Naive thymus-derived CD8-positive, alpha-beta T cell (primary cell): ENCODE measurements around the gene SAA4. TPM values are rescaled to one million over a fixed set of nuclear protein-coding genes. Genes with fewer than 3 reads are reported as not detected.
"Not testable (repeated sequence)": the region's sequence is repeated elsewhere in the genome, so short reads cannot be mapped to it uniquely, and the experiment has no call there.

ENCODE experiments used
- ATAC-seq, 2 donors: fragments of 150-1000 bp; cut with Tn5 transposase in 1 of 2; sonication (Bioruptor Pico), chemical (Tn5 transposase) in 1 of 2; 1 replicate in 1 of 2; 2 replicates in 1 of 2; pipeline ENCODE4 v1.10.0; 2021; ENCODE audit warnings: mild to moderate bottlenecking in 2 of 2, moderate library complexity in 2 of 2
- POLR2A ChIA-PET: fragments of 350-600 bp; sonication (Branson Sonifier 250); formaldehyde crosslinking; loops from one replicate; lab custom pipeline; 2021; ENCODE audit warnings: antibody characterized with exemption; lab: Charles Lee
- DNase-seq, 10 donors: peaks; one replicate each; pipeline versions ENCODE4 v3.0.0 to v3.0.0-alpha.2; 2020 to 2022
- H3K27ac Mint-ChIP-seq, 10 donors: one replicate each; pipeline ENCODE4 v1.8.0; 2020 to 2022; ENCODE audit warnings: mild to moderate bottlenecking in 10 of 10, mixed read lengths in 10 of 10, moderate library complexity in 4 of 10, inconsistent platforms in 1 of 10
- H3K27me3 Mint-ChIP-seq, 5 donors: one replicate each; pipeline ENCODE4 v1.8.0; 2021 to 2022; ENCODE audit warnings: mixed read lengths in 5 of 5
- H3K36me3 Mint-ChIP-seq, 3 donors: one replicate each; pipeline ENCODE4 v1.8.0; 2020 to 2022; ENCODE audit warnings: mixed read lengths in 3 of 3, mild to moderate bottlenecking in 2 of 3, inconsistent platforms in 1 of 3
- H3K4me1 Mint-ChIP-seq, 4 donors: one replicate each; pipeline ENCODE4 v1.8.0; 2021 to 2022; ENCODE audit warnings: mixed read lengths in 4 of 4
- H3K4me3 Mint-ChIP-seq, 10 donors: one replicate each; pipeline ENCODE4 v1.8.0; 2020 to 2022; ENCODE audit warnings: mild to moderate bottlenecking in 10 of 10, mixed read lengths in 10 of 10, moderate library complexity in 6 of 10, inconsistent platforms in 1 of 10
- H3K9me3 Mint-ChIP-seq, 9 donors: one replicate each; pipeline ENCODE4 v1.8.0; 2020 to 2022; ENCODE audit warnings: mixed read lengths in 9 of 9, mild to moderate bottlenecking in 3 of 9, inconsistent platforms in 1 of 9, moderate library complexity in 1 of 9
- polyA plus RNA-seq, 3 donors: library from polyadenylated mRNA; unstranded; fragments of 300-500 nt; fragmentation: Illumina TruSeq; gene quantifications; one replicate each; pipeline ENCODE4 v1.2.3, GENCODE V29; 2021
- total RNA-seq, 8 experiments: library from RNA in 2 of 8; stranded (reverse) in 2 of 8; gene quantifications; one replicate each; pipeline ENCODE4 v1.2.3 and lab custom pipeline; 2021 to 2026

The SAA4 gene, protein sequence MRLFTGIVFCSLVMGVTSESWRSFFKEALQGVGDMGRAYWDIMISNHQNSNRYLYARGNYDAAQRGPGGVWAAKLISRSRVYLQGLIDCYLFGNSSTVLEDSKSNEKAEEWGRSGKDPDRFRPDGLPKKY
- not detected for total RNA-seq
- not detected for polyA plus RNA-seq
- 0 reads per million in 6 experiments for total RNA-seq (lab: John Stamatoyannopoulos, UW)

DNA sequence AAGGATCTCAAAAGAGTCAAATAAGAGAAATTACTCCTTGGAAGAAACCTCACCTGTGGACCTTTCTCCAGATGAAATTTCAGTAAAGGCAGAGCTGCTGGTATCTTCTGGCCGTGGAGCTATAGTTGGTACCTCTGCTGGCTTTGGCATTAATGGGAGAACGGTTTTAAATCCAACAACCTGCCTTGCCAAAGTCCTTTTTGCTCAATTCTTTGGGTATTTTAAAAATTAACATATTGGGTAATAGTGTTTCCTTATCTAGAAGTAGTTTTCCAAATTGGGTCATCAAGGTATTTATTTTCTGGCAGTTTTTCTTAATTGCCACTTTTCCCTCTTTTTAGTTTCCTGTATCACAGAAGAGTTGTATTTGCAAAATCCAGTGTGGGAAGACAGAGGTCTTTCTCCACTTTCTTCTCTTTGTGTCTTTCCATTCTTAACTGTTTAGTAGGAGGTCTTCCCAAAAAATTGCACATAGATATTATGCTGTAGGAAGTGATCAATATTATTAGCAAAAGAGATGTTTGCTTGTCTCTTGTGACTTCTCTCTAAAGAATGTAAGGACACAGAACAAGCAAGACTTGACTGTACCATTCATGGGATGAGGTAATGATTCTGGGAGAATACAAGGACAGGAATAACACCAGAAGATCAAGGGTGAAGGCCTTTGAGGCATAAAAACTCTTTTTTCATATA is at the start of gene SAA4:
TSS of gene SAA4 (minus strand) at position 139 of the 693 bp plus-strand sequence. CDS start 876 bp downstream, outside the sequence.
- POLR2A ChIA-PET: no interaction called here
- Mint-ChIP-seq H3K4me3 (no peak within 1 kb of the TSS), H3K9me3 (no peaks in the 10 kb centered on the region), H3K4me1 (no peaks in the 10 kb centered on the region), H3K27me3 (peaks cover 17 to 62% (median 24%) of the 10 kb centered on the region in 5 donors), H3K36me3 (peaks cover 0 to 10% (median 0%) of the 10 kb centered on the region in 3 donors), H3K27ac (no peak within 1 kb of the TSS)
- DNase-seq (no peak), ATAC-seq (no peak)

DNA sequence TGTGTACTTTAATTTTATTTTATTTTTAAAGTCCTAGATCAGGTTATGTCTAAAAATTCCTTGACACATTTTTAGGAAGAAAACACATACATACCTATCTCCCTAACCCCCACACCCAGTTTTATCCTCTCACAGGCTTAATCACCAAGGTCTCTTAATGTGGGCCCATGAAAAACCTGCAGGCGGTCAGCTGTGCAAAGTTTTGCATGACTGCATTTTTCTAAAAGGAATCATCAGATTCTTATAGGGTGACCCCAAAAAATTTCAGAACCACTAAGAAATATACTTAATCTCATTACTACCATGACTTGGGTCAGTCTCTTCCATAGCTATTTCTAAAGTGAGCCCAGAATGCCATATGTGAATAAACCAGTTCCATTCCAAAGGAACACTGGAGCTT is 49.2 kb upstream of the SAA4 start:
- DNase-seq (no peak), ATAC-seq (no peak)
- no peaks in the 10 kb centered on the region for H3K9me3 Mint-ChIP-seq
- POLR2A ChIA-PET: no interaction called here
- peaks cover 0 to 84% (median 34%) of the 10 kb centered on the region in 3 donors for H3K36me3 Mint-ChIP-seq
- H3K27ac Mint-ChIP-seq: no peak overlapping the region
- H3K4me3 Mint-ChIP-seq: no peak overlapping the region
- peaks cover 0 to 10% (median 3%) of the 10 kb centered on the region in 4 donors for H3K4me1 Mint-ChIP-seq
- no peaks in the 10 kb centered on the region for H3K27me3 Mint-ChIP-seq

DNA sequence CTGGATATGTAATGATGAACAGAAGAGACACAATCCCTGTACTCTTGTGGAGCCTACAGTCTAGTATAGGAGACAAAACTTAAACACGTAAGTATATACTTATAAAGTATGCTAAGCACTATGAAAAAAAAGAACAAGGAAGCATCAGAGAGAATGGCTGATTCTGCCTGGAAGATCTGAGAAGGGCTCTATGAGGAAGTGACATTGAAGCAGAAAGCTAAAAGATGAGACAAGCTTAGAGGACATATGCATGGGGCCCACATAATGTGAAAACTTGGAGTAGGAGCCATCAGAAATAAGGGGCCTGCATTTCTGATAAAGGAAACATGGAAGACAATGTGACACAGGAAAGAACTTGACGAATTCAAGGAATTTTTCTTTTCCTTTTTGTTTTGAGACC is 46.0 kb upstream of the SAA4 start:
- no peak for ATAC-seq
- no peaks in the 10 kb centered on the region for H3K27me3 Mint-ChIP-seq
- POLR2A ChIA-PET: no interaction called here

DNA sequence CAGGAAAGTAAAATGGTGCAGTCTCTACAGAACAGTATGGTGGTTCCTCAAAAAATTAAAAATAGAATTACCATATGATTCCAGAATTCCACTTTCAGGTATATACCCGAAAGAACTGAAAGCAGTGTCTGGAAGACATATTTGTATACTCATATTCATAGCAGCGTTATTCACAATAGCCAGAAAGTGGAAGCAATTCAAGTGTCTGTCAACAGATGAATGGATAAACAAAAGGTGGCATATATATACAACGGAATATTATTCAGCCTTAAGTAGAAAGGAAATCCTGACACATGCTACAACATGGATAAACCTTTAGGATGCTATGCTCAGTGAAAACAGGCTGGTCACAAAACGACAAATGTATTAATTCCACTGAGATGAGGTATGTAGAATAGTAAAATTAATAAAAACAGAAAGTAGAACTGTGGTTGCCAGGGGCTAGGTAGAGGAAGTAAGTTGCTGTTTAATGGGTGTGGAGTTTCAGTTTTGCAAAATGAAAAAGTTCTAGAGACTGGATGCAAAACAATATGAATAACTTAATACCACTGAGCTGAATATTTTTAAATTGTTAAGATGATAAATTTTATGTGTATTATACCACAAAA is 43.9 kb upstream of the SAA4 start:
- ATAC-seq (no peak), DNase-seq (no peak)

More for the DNA sequence above, 46.0 kb upstream of the SAA4 start:
- Mint-ChIP-seq H3K4me3 (no peak overlapping the region), H3K36me3 (peaks cover 0 to 84% (median 35%) of the 10 kb centered on the region in 3 donors), H3K27ac (peak overlapping the region in 7 of 10 donors; percentile 1 to 77 (median 24)), H3K9me3 (no peaks in the 10 kb centered on the region), H3K4me1 (peaks cover 0 to 20% (median 3%) of the 10 kb centered on the region in 4 donors)
- no peak for DNase-seq

DNA sequence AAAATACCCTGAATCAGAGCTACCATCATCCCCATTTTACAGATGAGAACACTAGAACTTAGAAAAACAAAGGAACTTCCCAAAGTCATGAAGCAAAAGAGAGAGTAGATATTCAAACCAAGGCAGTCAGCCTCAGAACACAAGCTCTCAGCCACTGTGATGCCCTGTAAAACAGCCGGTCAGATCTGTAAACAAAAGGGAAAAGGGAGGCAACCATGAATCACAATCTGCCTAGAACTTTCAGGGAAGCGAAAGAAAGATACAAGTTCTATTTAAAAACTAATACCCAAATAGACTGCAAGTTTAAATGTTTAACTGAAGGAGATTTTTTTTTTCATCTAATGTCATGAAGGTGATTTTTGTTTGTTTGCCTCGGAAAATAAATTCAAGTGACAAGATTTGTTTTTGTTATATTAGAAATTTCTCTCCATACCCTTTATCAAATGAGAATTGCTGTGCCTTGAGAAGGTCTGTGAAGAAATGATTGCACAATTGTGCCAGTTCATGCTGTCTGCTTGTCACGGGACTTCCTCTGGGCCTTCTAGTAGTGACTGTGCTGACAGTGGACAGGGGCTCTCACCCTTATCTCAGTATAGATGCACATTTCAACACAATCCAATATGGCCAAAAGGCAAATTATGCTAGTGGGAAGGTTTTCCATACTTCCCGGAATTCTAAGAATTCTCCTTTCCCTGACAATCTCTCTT is 41.1 kb upstream of the SAA4 start:
- Mint-ChIP-seq H3K4me1 (peaks cover 0 to 20% (median 0%) of the 10 kb centered on the region in 4 donors), H3K36me3 (peaks cover 0 to 46% (median 18%) of the 10 kb centered on the region in 3 donors), H3K27ac (peak overlapping the region in 4 of 10 donors; percentile 1 to 57 (median 12)), H3K4me3 (no peak overlapping the region), H3K27me3 (no peaks in the 10 kb centered on the region), H3K9me3 (no peaks in the 10 kb centered on the region)
- ATAC-seq (no peak), DNase-seq (no peak)
- POLR2A ChIA-PET: no interaction called here

More for the DNA sequence above, 43.9 kb upstream of the SAA4 start:
- Mint-ChIP-seq H3K4me3 (peak overlapping the region in 3 of 10 donors; percentile 27 to 70 (median 37)), H3K27me3 (no peaks in the 10 kb centered on the region), H3K27ac (peak overlapping the region in 6 of 10 donors; percentile 45 to 89 (median 75)), H3K9me3 (no peaks in the 10 kb centered on the region), H3K4me1 (peaks cover 0 to 20% (median under 1%) of the 10 kb centered on the region in 4 donors), H3K36me3 (peaks cover 0 to 67% (median 24%) of the 10 kb centered on the region in 3 donors)
- POLR2A ChIA-PET: no interaction called here

DNA sequence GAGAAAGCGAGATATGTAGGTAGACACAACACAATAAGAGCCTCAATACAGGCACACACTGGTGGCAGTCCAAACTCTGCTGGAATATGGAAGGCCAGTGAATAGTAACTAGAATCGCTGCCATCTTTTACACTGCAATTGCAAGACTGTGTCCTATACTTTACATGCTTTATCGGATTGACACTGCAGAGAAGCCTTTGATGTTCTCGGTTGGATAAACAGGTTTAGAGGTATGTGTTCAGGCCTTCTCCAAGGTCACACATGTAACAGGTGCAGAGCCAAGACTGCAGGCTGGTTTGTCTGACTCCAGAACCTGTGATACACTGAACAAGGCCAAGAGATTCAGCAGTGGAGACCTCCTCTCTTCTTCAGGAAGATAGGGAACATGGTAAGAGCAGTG is 34.6 kb upstream of the SAA4 start:
- DNase-seq: no peak
- H3K9me3 Mint-ChIP-seq: no peaks in the 10 kb centered on the region
- peaks cover 0 to 3% (median under 1%) of the 10 kb centered on the region in 4 donors for H3K4me1 Mint-ChIP-seq
- ATAC-seq: no peak
- peaks cover 0 to 6% (median 3%) of the 10 kb centered on the region in 3 donors for H3K36me3 Mint-ChIP-seq
- POLR2A ChIA-PET: no interaction called here
- H3K4me3 Mint-ChIP-seq: no peak overlapping the region
- no peak overlapping the region for H3K27ac Mint-ChIP-seq
- no peaks in the 10 kb centered on the region for H3K27me3 Mint-ChIP-seq

DNA sequence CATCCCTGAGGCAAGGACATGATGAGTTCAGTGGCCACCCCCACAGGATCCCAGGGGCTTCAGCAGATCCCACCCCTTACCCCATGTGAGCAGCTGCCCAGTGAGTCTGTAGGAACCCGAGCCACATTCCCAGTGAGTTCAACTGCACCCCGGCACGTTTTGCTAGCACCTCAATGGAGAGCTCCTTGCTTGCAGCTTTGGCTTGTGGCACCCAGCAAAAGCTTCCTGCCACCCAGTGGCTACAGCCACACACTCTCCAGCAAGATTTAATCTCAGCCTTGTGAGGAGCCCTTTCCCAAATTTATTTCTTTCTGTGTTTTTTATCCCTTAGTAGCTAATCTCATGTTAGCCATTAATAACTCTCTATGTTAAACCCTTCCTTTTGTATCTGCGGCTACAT is 33.5 kb upstream of the SAA4 start:
- Mint-ChIP-seq H3K36me3 (peaks cover 0 to 3% (median under 1%) of the 10 kb centered on the region in 3 donors), H3K9me3 (no peaks in the 10 kb centered on the region), H3K27me3 (no peaks in the 10 kb centered on the region), H3K27ac (peak overlapping the region in 1 of 10 donors; percentile 24), H3K4me3 (no peak overlapping the region), H3K4me1 (peaks cover 0 to 3% (median under 1%) of the 10 kb centered on the region in 4 donors)
- no peak for ATAC-seq
- no peak for DNase-seq
- POLR2A ChIA-PET: no interaction called here

DNA sequence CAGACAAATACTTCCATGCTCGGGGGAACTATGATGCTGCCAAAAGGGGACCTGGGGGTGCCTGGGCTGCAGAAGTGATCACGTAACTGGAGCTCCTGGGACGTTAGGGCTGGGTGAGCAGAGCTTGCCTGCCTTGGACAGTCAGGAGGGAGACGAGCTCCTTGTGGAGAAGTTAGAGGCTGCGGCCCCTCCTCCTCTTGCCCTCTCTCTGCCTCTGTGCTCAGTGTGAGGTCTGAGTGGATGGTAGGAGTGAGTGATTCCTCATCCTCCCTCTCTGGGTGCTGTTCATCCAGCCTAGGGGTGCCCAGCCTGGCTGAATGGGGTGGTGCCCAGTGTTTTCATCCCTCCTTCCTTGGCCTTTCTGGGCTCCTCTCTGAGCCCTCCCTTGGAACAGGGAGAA is 32.6 kb upstream of the SAA4 start:
- H3K4me1 Mint-ChIP-seq, H3K4me3 Mint-ChIP-seq, ATAC-seq, H3K27ac Mint-ChIP-seq, H3K27me3 Mint-ChIP-seq, POLR2A ChIA-PET, H3K9me3 Mint-ChIP-seq, DNase-seq, H3K36me3 Mint-ChIP-seq: not testable (repeated sequence)

DNA sequence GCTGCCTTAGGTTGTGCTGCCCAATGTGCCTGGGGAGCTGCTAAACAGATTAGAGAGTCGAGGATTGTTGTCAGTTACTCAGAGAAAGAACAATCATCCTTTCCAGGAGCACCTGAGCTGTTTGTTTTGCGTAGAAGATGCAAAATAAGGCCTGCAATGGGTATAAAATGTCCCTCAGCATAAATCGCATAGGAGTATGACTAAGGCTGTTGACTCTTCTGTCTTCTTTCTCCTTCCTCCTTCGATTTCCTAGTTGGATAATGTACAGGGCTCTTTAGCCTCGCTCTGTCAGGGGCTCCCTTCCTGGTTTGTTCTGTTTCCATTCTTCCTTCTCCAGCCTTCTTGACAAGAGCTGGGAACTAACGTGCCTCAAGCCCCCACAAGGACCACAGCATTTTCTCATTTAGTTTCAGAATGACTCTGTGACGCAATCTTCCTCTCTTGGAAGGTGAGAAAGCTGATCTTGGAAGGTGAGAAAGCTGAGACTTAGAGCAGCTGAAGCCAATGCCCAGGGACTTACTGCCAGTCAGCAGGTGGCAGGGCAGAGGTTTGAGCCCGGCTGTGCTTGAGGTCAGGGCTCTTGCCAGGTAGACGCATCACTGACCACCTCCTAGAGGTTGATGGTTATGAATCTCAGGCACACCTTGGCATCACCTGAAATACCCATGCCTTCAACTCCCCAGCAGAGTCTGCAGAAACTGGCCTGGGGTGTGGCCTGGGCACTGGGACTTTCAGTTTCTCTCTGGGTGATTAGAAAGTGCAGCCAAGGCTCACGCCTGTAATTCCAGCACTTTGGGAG is 30.9 kb upstream of the SAA4 start:
- H3K9me3 Mint-ChIP-seq, H3K4me1 Mint-ChIP-seq, H3K36me3 Mint-ChIP-seq, POLR2A ChIA-PET, DNase-seq, ATAC-seq: not testable (repeated sequence)
- peaks cover 2 to 11% (median 6%) of the 10 kb centered on the region in 5 donors for H3K27me3 Mint-ChIP-seq
- H3K4me3 Mint-ChIP-seq: peak overlapping the region in 2 of 10 donors; percentile 40 to 63
- H3K27ac Mint-ChIP-seq: peak overlapping the region in 1 of 10 donors; percentile 88

DNA sequence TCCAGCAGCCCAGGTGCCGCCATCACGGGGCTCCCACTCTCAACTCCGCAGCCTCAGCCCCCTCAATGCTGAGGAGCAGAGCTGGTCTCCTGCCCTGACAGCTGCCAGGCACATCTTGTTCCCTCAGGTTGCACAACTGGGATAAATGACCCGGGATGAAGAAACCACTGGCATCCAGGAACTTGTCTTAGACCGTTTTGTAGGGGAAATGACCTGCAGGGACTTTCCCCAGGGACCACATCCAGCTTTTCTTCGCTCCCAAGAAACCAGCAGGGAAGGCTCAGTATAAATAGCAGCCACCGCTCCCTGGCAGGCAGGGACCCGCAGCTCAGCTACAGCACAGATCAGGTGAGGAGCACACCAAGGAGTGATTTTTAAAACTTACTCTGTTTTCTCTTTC is 29.3 kb upstream of the SAA4 start, which contains the start of gene SAA1:
TSS of gene SAA1 (plus strand) at position 316 of the 400 bp plus-strand sequence. CDS start 624 bp downstream, outside the sequence.
- Mint-ChIP-seq H3K4me1 (peaks cover 0 to 3% (median under 1%) of the 10 kb centered on the region in 4 donors), H3K27ac (peak within 1 kb of the TSS in 1 of 10 donors; percentile 4), H3K9me3 (no peaks in the 10 kb centered on the region), H3K36me3 (no peaks in the 10 kb centered on the region), H3K27me3 (peaks cover 2 to 11% (median 6%) of the 10 kb centered on the region in 5 donors), H3K4me3 (no peak within 1 kb of the TSS)
- DNase-seq (no peak), ATAC-seq (no peak)
- POLR2A ChIA-PET: no interaction called here

DNA sequence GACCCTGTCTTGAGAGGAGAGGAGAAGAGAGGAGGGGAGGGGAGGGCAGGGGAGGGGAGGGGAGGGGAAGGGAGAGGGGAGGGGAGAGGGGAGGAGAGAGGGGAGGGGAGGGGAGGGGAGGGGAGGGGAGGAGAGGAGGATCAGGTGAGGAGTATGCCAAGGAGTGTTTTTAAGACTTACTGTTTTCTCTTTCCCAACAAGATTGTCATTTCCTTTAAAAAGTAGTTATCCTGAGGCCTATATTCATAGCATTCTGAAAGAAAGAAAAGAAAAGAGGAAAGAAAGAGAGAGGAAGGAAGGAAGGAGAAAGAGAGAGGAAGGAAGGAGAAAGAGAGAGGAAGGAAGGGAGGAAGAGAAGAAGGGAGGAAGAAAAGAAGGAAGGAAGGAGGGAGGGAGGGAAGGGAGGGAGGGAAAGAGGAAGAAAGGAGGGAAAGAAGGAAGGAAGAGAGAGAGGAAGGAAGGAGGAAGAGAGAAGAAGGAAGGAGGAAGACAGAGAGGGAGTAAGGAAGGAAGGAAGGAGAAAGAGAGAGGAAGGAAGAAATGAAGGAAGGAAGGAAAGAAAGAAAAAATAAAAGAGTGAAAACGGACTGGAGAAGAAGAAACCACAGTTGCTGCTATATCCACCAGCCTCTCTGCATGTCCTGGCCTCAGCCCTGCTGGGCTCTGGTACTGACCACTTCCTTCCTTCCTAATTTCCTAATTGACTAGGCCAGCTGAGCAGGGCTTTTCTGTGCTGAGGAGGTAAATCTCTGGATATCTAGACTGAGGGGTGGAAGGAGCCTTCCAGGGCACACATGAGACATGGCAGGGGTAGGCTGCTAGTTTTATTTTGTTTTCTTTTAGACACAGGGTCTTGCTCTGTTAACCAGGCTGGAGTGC is 28.3 kb upstream of the SAA4 start:
- ATAC-seq (no peak), DNase-seq (no peak)
- Mint-ChIP-seq H3K4me3 (no peak overlapping the region), H3K27me3 (peaks cover 2 to 11% (median 6%) of the 10 kb centered on the region in 5 donors), H3K27ac (no peak overlapping the region), H3K36me3 (no peaks in the 10 kb centered on the region), H3K9me3 (no peaks in the 10 kb centered on the region), H3K4me1 (peaks cover 0 to 3% (median under 1%) of the 10 kb centered on the region in 4 donors)
- POLR2A ChIA-PET: no interaction called here
